Calu3 (cell line): ENCODE data around the gene HMBS. TPM values are rescaled to one million over a fixed set of nuclear protein-coding genes. Genes with fewer than 3 reads are reported as not detected.
"Not testable (repeated sequence)": the region's sequence is repeated elsewhere in the genome, so short reads cannot be mapped to it uniquely, and the experiment has no call there.

ENCODE experiments used
- BruUV-seq: library from RNA; stranded (reverse); fragments of 400-500 nt; replicated peaks from 2 replicates; lab custom pipeline; 2021; lab: Mats Ljungman, UMichigan
- CTCF ChIA-PET: fragments of 300-600 bp; sonication (Branson Sonifier 250); formaldehyde crosslinking; loops from one replicate; lab custom pipeline; 2022; ENCODE audit warnings: antibody characterized with exemption; lab: Charles Lee
- DNase-seq: peaks from one replicate; pipeline ENCODE4 v3.0.0; 2022
- H3K27ac Mint-ChIP-seq: one replicate; pipeline ENCODE4 v1.8.0; 2022; ENCODE audit warnings: mixed read lengths; ENCODE audit not compliant: unreplicated experiment
- H3K27me3 Mint-ChIP-seq: one replicate; pipeline ENCODE4 v1.8.0; 2022; ENCODE audit warnings: mixed read lengths; ENCODE audit not compliant: unreplicated experiment
- H3K36me3 Mint-ChIP-seq: one replicate; pipeline ENCODE4 v1.8.0; 2022; ENCODE audit warnings: mild to moderate bottlenecking, moderate library complexity, mixed read lengths; ENCODE audit not compliant: insufficient read depth, unreplicated experiment
- H3K4me1 Mint-ChIP-seq: one replicate; pipeline ENCODE4 v1.8.0; 2022; ENCODE audit warnings: mild to moderate bottlenecking, low read depth, mixed read lengths; ENCODE audit not compliant: unreplicated experiment
- H3K4me3 Mint-ChIP-seq: one replicate; pipeline ENCODE4 v1.8.0; 2022; ENCODE audit warnings: mild to moderate bottlenecking, low read depth, moderate library complexity, mixed read lengths; ENCODE audit not compliant: unreplicated experiment
- H3K9me3 Mint-ChIP-seq: one replicate; pipeline ENCODE4 v1.8.0; 2022; ENCODE audit warnings: low read depth, mixed read lengths; ENCODE audit not compliant: unreplicated experiment
- intact Hi-C: fragments of 100-400 bp; cut with micrococcal nuclease; formaldehyde crosslinking; loops from one replicate; pipeline ENCODE4 v1.10.0; 2022; ENCODE audit not compliant: unreplicated experiment
- total RNA-seq: library from RNA; stranded (reverse); gene quantifications from 2 replicates; pipeline ENCODE4 v1.2.3, GENCODE V29; 2022
- TF ChIP-seq, protein P1 (sequence below): fragments of 200-600 bp; IDR thresholded peaks from one replicate; pipeline ENCODE4 v1.8.0; 2022; ENCODE audit warnings: antibody characterized with exemption; ENCODE audit not compliant: unreplicated experiment

HMBS gene
- total RNA-seq, 1 experiment from 2014 or later, result 35.2 TPM

DNA sequence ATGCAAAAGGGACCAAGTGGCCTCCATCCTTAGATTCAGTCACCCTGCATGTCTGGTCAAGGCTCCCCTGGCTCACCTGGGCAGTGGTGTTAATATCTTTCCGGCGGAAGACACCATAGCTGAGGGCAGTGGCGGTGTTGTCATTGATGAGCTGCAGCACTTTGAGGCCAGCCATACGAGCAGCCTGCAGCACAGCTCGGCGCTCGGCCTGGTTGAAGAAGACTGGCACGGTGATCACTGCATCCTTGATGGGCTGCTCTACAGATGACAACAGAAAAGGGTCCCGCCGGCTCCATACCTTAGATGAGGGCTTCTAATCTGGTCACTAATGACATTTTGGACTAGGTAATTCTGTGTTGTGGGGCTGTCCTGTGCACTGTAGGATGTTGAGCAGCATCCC, 30.3 kb upstream of the HMBS start:
- no peak for DNase-seq
- Mint-ChIP-seq H3K36me3 (peaks cover 88% of the 10 kb centered on the region), H3K27ac (no peak overlapping the region), H3K27me3 (no peaks in the 10 kb centered on the region), H3K9me3 (no peaks in the 10 kb centered on the region), H3K4me3 (no peak overlapping the region), H3K4me1 (peaks cover 8% of the 10 kb centered on the region)
- TF ChIP-seq, protein P1, sequence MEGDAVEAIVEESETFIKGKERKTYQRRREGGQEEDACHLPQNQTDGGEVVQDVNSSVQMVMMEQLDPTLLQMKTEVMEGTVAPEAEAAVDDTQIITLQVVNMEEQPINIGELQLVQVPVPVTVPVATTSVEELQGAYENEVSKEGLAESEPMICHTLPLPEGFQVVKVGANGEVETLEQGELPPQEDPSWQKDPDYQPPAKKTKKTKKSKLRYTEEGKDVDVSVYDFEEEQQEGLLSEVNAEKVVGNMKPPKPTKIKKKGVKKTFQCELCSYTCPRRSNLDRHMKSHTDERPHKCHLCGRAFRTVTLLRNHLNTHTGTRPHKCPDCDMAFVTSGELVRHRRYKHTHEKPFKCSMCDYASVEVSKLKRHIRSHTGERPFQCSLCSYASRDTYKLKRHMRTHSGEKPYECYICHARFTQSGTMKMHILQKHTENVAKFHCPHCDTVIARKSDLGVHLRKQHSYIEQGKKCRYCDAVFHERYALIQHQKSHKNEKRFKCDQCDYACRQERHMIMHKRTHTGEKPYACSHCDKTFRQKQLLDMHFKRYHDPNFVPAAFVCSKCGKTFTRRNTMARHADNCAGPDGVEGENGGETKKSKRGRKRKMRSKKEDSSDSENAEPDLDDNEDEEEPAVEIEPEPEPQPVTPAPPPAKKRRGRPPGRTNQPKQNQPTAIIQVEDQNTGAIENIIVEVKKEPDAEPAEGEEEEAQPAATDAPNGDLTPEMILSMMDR, result no peak
- CTCF ChIA-PET, result no interaction called here
- BruUV-seq, result no TSS peak
- intact Hi-C loops, result no loop called here

DNA sequence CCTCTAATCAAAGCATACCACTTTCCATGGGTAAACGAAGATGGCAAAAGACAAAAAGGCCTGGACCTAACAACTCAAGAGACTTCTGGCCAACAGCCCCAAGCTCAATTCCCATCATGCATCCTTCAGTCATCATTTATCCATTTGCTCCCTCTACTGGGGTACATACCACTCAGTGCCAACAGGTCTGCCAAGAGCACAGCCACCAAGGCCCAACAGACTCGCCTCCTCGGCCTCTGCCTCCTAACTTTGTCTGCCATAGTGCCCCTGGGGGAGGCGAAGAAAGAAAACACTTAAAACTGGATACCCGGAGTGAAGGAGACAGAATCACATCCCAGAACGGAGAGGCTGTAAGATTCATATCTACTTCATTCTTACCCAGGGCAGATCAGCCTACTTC, 28.8 kb upstream of the HMBS start:
- H3K36me3 Mint-ChIP-seq, result peaks cover 75% of the 10 kb centered on the region
- intact Hi-C loops, result no loop called here
- peak overlapping the region; percentile 89 for H3K4me3 Mint-ChIP-seq
- H3K4me1 Mint-ChIP-seq, result peaks cover 8% of the 10 kb centered on the region
- BruUV-seq, result no TSS peak
- DNase-seq, result no peak
- TF ChIP-seq, protein P1, result no peak
- H3K27ac Mint-ChIP-seq, result peak overlapping the region; percentile 96
- no peaks in the 10 kb centered on the region for H3K27me3 Mint-ChIP-seq
- no peaks in the 10 kb centered on the region for H3K9me3 Mint-ChIP-seq
- CTCF ChIA-PET, result interaction anchor here (0.6 to 0.9 kb wide), 2 partner anchors 23 to 259 kb away, joined by 3 to 5 read pairs; no protein-coding TSS in a partner anchor

DNA sequence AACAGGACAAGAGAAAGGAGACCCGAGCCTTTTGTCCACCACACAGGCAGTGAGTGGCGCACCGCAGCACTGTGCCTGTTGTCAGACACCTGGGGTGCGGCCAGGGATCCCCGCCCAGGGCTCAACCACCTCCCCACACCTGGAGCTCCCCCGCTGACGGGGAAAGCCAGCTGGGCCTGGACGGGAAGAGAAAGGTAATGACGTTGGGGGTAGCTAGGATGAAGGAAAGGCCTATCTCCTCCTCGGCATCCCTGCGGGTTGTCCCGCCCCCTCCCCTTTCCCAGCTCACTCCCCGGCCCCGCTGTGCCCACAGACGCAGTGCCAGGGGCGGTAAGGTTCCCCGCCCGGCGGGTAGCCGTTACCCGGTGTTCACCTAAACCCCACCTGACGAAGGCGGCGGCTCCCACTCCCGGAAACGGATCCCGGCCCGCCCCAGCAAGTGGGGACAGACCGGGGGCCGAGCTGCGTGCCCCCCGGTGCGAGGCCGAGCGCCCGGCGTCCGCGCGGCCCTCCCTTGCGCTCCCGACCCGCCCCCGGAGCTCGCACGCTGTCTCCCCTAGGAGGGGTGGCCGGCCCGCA, 28.2 kb upstream of the HMBS start:
- H3K4me3 Mint-ChIP-seq, result peak overlapping the region; percentile 89
- no peaks in the 10 kb centered on the region for H3K9me3 Mint-ChIP-seq
- intact Hi-C loops, result no loop called here
- no TSS peak for BruUV-seq
- no peaks in the 10 kb centered on the region for H3K27me3 Mint-ChIP-seq
- peaks cover 69% of the 10 kb centered on the region for H3K36me3 Mint-ChIP-seq
- peak; percentile 28 for DNase-seq
- H3K27ac Mint-ChIP-seq, result peak overlapping the region; percentile 96
- peaks cover 8% of the 10 kb centered on the region for H3K4me1 Mint-ChIP-seq
- TF ChIP-seq, protein P1, result no peak
- CTCF ChIA-PET, result interaction anchor here (0.6 to 0.9 kb wide), 3 partner anchors 23 to 259 kb away, joined by 3 to 5 read pairs (median 3); no protein-coding TSS in a partner anchor

DNA sequence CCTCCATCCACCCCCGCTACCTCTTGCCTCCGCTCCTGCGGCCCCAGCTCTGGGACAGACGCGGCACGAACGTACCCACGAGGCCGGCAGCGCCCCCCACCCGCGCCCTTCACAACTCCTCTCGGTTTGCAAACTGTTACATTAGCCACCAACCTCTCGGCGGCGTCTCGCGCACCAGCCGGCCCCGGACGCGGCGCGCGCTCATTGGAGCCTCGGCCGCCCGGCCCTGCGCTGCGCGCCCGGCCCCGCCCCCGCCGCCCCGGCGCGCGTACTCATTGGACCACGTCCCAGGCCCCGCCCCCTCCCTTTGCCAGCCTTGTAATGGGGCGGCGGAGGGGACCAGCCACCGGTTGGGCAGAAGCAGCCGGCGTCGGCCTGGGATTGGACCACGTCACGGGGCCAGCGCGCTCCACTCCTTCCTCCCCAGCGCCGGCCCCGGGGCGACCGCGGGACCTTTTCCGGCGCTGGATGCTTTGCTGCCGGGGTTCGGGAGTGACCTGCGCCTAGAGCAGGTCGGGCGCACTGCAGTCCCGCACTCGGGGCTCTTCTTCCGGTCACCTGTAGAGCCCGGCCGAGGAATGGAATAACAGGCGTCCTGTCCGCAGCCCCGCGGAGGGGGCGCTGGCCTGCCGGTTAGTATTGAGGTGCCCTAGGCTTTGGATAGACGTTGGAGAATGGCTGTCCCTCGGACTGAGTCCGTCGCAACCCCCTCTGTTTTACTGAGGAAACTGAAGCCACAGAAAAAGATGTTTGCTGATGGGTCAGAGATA, 27.5 kb upstream of the HMBS start, which contains the start of gene HYOU1:
TSS of gene HYOU1 (minus strand) at position 206 of the 770 bp plus-strand sequence. CDS start 1,045 bp downstream, outside the sequence.
- H3K36me3 Mint-ChIP-seq, result peaks cover 63% of the 10 kb centered on the region

DNA sequence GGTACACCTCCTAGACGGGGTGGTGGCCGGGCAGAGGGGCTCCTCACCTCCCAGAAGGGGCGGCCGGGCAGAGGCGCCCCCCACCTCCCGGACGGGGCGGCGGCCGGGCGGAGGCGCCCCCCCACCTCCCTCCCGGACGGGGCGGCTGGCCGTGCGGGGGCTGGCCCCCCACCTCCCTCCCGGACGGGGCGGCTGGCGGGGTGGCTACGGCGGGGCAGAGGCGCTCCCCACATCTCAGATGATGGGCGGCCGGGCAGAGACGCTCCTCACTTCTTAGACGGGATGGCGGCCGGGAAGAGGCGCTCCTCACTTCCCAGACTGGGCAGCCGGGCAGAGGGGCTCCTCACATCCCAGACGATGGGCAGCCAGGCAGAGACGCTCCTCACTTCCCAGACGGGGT, 25.6 kb upstream of the HMBS start:
- H3K27ac Mint-ChIP-seq, DNase-seq, intact Hi-C loops, BruUV-seq, CTCF ChIA-PET, H3K4me1 Mint-ChIP-seq, H3K9me3 Mint-ChIP-seq, H3K27me3 Mint-ChIP-seq: not testable (repeated sequence)
- peak overlapping the region; percentile 89 for H3K4me3 Mint-ChIP-seq
- peaks cover 49% of the 10 kb centered on the region for H3K36me3 Mint-ChIP-seq

More for the DNA sequence above, 27.5 kb upstream of the HMBS start, which contains the start of gene HYOU1:
- H3K4me1 Mint-ChIP-seq, result peaks cover 8% of the 10 kb centered on the region
- intact Hi-C loops, result no loop called here
- H3K27me3 Mint-ChIP-seq, result no peaks in the 10 kb centered on the region
- CTCF ChIA-PET, result interaction anchor here (0.5 to 0.9 kb wide), 3 partner anchors 19 to 258 kb away, joined by 3 read pairs; no protein-coding TSS in a partner anchor
- TF ChIP-seq, protein P1, result no peak
- H3K4me3 Mint-ChIP-seq, result peak within 1 kb of the TSS; percentile 89
- DNase-seq, result peak; percentile 97
- no TSS peak for BruUV-seq
- no peaks in the 10 kb centered on the region for H3K9me3 Mint-ChIP-seq
- peak within 1 kb of the TSS; percentile 96 for H3K27ac Mint-ChIP-seq
